CD1c-positive myeloid dendritic cell (primary cell): ENCODE data around the gene PSD2.

Experiments
- DNase-seq: peaks from one replicate; pipeline ENCODE4 v3.0.0-alpha.2; 2016; ENCODE audit errors: extremely low spot score

PSD2 gene

DNA sequence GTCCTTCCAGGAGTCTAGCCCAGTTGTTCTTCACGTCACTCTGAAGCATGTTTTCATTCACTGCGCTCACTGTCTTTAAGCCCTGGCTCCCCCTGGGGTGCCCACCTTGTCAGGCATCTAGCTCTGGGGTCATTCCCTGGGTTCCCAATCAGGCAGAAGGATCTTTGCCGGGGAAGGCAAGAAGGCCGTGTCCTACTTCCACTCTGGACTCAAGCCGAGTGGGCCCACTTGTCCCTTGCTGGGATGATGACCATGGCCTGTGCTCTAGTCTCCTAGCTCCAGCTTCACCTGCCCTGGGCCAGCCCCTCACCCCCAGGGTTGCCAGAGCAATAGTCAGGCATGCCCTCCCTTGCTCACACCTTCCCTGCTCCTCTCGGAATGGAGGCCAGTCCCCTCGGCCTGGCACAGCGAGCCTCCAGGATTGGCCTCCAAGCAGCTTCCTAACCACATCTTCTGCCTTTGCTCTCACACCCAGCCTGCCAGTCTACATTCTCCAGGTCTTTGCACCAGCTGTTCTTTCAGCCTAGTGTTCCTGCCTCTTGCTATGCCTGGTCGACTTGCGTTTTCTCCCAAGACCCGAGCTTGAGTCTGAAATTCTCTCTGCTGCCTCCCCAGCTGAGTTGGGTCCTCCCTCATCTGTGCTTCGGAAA, 32.2 kb upstream of the PSD2 start:
- DNase-seq, result no peak

DNA sequence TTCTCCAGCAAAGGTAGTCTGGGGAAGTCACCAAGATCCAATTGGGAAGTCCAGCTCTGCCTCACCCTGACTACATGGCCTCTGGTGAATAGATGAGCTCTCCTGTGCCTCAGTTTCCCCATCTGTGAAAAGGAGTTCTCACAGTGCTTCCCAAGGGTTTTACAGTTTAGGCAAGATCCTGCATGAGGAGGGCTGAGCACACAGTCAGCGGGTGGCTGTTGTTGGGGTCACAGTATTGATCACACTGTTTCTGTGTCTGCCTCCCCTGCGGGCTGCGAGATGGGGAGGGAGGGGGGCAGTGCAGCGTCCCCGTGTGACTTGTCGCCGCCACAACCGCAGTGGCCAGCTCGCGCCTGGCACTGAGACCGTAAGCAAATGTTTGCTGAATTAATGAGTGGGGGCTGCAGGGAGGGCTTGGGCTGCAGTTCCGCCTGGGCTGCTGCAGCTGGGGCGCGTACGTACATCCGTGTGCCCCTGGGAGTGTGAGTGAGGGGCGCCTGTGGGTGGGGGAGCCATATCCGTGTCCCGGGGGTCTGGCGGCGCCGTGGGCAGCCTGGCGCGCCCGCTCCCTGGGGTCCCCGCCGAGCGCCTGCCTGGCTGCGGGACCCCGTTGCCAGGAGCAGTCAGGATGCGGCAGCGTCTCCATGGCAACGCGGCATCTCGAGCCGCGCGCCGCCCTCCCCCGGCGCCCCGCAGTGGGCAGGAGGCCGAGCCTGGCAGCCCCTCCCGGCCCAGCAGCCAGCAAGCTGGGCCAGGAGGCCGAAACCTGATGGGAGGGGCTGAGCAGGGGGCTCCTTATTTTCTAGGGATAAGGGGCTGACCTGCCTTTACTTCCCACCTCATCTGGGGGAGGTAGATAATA, 31.4 kb upstream of the PSD2 start:
- DNase-seq, result no peak

DNA sequence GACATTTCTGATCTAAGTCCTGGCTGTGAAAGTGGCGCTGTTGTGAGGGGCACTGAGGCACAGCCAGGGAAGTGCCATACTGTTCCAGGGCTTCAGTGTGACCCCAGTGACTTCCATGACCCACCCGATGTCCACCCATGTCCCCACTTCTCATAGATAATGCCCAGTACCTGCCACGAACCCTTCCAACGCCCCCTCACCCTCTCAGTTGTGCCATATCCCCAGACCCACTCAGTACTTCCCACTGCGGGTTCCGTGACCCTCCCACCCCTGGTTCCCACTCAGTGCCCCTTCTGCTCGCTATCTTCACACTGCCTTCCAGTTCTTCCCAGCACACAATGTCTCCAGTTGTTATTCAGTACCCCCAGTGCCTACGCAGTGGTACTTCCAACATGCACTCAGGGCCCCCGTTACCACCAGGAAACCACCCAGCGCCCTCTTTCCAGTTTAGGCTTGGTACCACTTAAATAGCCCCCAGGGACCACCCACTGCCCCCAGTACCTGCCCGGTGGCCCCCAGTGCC, 30.7 kb upstream of the PSD2 start:
- no peak for DNase-seq

DNA sequence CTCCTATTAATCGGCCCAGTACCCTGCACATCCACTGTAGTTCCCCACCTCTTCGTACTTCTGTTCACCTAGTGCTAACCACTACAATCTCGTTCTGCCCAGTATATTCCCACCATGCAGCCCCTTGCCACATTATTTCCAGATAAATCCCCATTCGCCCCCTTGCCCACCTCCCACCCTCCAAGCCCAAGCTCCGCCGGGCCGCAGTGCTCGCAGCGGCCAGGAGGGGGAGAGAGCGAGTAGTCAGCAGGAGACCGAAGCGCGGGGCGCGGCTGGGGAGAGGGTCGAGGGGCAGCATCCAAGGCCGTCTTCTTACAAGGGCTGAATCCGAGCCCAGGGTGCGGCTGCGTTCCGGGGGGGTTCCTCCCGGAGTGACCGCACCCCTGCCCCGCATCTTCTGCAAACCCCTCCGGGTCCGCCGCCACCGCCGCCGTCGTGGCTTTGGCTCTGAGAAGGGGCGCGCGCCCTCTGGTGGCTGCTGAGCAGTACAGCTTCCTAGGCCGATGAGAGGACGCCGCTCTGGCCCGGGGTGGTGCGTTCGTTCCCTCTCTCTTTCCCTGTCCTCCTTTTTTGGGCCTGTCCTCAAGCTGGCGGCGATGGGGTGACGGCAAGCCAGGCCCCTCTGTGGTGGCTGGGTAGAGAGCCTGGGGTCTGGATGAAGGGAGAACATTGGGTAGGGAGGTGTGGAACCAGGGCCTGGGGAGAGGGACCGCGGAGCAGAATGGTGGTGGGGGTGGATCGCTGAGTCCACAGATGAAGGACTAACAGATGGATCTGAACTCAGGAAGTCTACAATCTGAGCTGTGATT, 30.0 kb upstream of the PSD2 start:
- peak; percentile 85 for DNase-seq

DNA sequence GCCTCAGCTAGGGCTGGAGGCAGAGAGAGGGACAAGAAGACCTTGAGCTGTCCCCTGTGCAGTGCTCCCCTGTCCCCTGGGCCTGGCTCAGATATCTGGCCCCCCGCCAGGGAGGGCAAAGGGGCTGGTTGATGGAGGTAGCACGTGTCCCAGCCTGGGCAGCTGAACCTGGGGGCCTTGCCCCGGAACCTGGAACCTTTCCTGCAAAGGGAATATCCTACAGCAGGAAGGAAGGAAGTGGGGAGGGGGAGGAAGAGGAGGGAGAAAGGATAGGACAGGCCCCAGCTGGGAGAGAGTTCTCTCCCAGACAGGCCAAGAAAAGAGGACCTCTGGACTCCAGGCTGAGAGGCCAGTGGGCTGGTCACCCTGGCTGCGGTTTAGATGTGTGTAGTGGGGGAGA, 27.6 kb upstream of the PSD2 start:
- DNase-seq, result no peak

DNA sequence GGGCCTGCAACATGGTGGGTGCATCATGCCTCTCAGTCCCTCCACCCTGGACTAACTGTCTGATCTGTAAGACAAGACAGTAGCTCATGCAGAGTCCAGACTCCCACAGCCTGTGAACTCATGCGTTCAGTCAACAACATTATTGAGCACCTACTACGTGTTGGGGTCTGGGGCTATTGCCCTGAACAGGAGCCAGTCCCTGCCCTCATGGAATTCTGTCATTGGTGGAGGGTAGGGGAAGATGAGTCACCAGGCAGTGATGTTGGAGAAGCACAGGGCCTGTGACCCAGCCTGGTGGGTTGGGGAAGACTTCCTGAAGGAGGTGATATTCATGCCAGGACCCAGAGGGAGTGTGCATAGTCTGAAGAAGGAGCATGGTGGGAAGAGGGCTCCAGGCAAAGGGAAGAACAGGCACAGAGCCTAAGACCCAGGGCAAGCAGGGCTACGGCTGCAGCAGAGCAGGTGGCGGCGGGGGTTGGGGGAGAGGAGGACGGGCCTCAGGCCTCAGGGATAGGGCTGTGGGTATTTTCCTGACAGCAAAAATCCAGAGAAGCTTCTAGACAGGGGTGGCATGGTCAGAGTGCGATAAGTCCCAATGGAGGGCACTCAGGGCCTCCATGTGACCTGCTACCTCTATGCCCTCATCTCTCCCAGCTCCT, 26.7 kb upstream of the PSD2 start:
- peak; percentile 13 for DNase-seq

DNA sequence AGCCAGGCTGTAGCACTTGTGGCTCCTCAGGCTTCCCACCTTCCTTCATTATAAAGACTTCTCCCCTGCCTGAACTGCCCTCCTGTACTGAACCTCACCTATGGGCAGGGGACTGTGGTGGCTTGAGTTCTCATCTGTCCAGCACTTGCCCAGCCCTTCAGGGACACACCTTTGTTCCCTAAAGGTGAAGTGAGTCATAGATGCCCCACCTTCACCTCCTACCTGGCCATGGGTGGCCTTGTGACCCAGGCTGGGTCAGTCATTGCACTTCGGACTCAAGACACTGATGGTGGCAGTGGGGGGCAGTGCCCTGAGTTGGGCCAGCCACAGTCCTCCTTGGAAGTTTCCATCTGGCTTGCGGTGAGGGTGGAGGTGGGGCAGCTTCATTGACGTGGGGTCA, 26.1 kb upstream of the PSD2 start:
- DNase-seq, result no peak

DNA sequence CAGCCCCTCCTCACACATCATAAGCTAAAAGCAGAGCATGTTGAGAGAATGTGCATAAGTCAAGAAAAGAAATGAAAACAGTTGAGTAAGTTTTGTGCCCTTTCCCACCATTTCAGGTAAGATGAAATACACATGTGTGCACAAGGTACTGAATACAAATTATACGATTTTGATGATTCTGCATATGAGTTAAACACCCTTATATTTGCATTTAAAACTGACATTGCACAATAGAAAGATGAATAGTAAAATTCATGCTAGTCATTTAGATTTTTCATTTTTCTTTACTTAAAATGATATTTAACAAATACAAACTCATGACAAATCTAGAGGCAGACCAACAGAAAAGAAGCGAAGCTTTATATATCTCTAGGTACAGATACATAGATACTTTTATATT, 24.9 kb upstream of the PSD2 start:
- DNase-seq, result no peak

DNA sequence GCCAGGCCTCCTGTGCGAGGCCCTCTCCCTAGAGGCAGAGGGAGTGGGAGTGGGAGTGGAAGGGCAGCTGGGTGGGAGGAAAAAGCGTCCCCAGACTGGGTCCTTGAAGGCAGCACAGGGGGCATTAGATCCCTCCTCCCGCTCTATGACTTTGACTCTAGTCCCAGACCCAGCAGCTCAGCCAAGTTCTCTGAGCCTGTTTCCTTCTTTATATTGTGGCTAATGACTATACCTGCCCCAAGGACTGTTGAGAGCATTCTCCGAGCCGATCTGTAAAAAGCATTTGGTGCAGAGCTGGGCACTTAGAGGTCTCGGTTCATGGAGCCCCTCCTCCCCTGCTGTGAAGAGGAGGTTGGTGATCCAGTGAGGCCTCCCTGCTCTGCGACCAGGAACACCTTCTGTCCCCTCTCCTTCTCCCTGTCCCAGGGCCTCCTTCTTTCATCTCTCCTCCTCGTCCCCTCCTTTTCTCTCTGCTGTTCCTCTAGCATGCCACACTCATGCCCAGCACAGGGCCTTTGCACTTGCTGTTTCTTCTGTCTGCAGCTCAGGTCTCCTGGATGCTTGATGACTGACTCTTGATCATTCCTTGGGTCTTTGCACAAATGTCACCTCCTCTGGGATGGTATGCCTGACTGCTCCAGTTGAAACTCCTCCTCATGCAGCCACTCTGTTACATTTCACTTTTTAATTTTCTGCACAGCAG, 23.4 kb upstream of the PSD2 start:
- no peak for DNase-seq

DNA sequence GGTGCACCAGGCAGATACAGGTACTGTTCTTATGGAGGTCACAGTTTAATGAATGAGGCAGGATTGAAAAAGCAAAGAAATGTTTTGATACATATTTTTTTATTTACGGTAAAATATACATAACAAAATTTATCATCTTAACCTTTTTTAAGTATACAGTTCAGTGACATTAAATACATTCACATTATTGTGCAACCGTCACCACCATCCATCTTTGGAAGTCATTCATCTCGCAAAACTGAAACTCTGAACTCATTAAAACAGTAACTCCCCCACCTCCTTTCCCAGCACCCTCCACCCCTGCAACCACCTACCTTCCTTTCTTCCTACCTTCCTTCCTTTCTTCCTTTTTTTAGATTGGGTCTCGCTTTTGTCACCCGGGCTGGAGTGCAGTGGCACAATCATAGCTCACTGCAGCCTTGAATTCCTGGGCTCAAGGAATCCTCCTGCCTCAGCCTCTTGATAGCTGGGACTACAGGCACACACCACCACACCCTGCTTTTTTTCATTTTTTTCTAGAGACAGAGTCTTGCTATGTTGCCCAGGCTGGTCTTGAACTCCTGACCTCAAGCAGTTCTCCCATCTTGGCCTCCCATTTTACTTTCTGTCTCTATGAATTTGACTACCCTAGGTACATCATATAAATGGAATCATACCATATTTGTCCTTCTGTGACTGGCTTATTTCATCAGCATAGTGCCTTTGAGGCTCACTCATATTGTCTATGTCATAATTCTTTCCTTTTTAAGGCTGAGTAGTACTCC, 22.5 kb upstream of the PSD2 start:
- no peak for DNase-seq

DNA sequence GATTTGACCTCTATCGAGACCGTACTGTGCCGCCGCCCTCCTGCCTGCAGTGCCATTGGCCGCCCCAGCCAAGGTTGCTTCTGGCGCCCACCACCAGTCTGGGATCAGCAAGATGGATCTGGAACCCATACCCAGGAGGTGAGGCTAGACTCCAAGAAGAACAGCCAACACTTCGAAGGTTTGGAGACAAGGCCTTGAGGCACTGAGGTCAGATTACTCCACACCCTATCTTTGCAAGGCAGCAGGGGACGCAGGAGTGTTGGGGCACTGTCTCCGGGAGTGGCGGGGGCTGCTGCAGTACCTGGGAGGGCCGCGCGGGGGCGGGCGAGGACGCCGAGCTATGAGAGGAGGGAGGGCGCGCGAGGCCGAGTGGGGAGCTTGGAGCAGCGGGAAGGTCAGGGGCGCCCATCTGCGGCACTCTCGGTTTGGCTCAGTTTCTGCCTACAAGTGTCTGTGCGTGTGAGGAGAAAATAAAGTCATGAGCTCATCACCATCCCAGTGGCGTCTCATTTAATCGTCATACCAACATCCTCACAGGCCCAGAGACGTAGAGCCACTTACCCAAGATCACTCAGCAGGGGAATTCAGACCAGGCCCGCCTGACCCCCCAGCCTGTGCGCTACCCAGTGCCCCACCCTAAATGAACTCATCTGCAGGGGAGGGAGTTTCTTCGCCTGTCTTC, 20.5 kb upstream of the PSD2 start:
- peak; percentile 84 for DNase-seq

DNA sequence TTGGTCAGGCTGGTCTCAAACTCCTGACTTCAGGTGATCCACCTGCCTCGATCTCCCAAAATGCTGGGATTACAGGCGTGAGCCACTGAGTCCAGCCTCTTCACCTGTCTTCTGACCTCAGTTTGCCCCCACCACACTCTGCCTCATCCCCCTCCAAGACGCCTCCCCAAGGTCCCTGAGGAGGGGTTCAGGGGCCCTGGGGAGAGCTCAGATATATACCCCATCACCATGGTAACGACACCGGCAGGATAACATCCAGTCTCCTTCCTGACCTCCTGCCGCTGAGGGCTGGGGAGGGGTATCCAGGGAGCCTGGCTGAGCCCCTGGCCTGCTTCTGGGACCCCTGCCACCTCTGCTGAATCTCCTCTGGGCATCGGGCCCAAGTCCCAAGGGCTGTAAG, 19.7 kb upstream of the PSD2 start:
- DNase-seq, result no peak

DNA sequence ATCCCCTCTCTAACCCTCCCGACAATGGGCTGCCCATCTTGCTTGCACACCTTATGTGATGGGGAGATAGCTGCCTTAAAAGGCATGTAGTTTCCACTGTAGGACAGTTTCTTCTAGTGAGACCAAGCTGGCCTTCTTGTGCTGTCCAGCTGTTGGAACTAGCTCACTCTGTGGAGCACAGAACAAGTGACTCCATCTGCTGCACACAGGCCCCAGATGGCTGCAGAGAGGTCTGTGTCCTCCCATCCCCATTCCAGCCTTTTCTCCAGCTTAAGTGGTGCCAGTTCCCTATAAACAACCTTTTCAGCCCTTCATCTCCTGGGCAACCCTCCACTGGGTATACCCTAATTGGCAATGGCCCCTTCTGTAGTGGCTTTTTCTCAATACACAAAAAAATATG, 18.7 kb upstream of the PSD2 start:
- no peak for DNase-seq

DNA sequence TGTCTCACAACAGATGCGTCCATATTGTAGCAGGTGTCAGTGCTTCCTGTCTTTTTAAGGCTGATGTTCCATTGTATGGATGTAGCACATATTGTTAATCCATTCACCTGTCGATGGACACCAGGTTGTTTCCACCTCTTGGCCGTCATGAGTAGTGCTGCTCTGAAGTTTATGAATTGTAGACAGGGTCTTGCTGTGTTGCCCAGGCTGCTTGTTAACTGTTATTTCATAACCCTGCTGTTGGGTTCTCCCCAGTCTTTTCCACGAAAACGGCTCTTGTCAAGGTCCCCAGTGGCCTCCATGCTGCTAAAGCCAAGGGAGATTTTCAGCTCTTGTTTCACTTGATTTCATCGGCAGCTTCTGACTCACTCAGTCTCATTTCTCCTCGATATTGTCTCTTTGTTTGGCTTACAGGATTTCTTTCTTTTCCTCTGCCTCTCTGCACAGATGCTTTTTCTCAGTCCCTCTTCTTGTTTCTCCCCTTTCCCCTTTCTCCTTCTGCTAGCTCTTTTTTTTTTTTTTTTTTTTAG, 12.1 kb upstream of the PSD2 start:
- no peak for DNase-seq

DNA sequence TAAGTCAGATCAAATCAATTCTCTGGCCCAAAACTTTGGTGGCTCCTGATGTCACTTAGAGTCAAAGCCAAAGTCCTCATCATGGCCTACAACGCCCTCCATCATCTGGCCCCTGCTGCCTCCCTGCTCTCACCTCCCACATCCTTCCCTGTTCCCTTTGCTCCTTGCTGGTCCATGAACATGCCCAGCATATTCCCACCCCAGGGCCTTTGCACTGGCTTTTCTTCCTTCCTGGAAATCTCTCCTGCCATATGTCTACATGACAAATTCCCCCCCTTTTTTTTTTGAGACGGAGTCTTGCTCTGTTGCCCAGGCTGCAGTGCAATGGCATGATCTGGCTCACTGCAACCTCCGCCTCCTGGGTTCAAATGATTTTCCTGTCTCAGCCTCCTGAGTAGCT, 11.1 kb upstream of the PSD2 start:
- DNase-seq, result no peak

DNA sequence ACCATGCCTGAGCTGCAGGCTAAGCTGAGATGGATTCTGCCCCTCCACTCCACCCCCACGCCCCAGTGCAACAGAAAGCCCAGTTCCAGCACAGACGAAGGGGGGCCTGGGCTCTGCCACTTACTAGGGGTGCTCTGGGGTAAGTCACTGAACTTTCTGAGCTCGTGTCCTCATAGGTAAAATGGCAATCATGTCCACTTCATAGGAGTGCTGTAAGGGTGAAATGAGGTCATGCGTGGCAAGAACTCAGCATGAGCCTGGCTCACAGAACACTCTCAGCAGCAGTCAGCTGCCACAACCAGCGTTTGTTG, 8.4 kb upstream of the PSD2 start:
- DNase-seq, result no peak

DNA sequence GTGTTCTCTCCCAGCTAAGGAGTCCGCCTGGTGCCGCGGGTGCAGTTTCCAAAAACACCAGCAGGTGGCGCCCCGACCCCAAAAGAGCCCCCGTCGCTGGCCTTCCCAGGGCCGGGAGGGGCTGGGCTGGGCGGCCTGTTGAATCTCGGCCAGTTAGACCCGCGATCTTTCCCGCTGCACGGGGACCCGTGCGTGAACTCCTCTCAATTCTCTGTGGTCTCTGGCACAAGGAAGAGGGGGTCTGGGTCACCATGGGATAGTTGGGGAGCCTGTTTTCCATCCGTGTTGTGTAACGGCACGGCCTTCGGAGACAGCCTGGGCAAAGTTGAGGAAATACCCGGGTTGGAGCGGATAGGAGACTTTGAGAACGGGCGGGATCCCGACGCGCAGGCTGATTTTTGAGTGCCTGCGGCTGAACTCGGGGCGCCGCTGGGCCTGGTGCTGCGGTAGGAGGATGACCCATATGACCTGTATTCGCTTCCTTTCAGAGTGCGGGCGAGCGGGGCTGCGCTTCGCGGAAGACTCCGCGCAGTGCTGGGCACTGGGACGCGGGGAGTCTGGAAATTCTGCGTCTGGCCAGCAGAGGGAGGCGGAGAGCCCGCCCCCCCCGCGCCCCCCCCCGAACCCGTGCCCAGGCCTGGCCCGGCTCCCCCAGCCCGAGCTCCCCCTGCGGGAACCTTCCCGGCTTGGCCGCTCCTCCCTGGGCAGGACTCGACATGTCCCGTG, 7.9 kb upstream of the PSD2 start:
- peak; percentile 86 for DNase-seq

DNA sequence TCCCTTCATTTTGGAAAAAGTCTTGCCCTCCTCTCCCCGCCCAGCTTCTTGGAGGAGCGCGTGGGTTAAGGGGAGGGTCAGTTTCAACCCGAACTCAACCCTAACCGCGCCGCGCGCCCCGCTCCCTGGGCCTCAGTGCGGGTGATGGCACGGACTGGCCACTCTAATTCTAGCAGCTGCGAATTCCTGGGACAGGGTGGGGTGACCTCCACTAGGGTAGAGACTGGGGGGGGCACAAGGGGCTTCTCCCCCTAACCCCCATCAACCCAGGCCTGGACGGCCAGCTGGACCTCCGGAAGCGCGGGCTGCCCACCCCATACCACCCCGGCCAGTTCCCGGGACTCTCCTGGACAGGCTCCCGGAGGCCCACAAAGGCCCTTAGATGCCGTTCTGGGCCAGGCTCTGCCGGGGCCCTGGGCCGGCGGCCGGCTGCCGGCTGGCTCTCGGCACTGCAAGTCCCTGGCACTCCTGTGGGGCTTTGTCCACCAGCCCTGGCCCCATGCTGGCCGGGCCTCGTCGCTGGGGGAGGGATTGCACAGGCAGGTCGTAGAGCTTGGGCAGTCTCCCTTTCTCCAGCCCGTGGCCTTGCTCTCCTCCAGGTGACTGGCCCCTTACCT, 7.2 kb upstream of the PSD2 start:
- no peak for DNase-seq
